Measurements from ENCODE around the gene ERG.

Gene ERG

DNA sequence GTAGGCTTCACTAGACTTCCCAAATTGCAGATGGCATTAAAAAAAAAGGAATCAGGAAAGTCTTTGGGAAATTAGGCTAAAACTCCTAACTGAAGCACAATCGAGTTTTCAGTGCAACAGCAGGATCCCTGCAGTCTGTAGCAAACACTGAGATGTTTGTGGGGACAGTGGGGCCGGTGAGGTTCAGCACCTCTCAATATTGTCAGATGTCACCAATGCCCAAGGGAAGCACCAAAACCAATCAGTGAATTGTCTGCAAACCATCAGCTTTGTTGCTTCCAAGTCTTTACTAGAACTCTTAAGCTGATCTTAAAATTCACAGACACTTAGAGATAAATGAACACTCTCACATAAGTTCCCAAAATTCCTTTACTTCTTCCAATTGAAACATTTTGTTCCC lies 2.6 kb downstream of the ERG start:
- Histone ChIP-seq H3K9ac (ENCODE audit: low read length) (no peak overlapping the region), H3K27ac (ENCODE audit: low read depth, low read length) (no peak overlapping the region), H3K27me3 (ENCODE audit: control insufficient read depth in 1 of 2, insufficient read depth in 2 of 2, low read length in 2 of 2) (no peaks in the 10 kb centered on the region), H3K4me3 (ENCODE audit: low read depth in 1 of 2, low read length in 2 of 2) (no peak overlapping the region), H3K9me3 (ENCODE audit: low read length) (no peaks in the 10 kb centered on the region), H3K36me3 (ENCODE audit: insufficient read depth, low read length) (no peaks in the 10 kb centered on the region), H3K4me1 (ENCODE audit: insufficient read depth, low read length) (no peaks in the 10 kb centered on the region)

DNA sequence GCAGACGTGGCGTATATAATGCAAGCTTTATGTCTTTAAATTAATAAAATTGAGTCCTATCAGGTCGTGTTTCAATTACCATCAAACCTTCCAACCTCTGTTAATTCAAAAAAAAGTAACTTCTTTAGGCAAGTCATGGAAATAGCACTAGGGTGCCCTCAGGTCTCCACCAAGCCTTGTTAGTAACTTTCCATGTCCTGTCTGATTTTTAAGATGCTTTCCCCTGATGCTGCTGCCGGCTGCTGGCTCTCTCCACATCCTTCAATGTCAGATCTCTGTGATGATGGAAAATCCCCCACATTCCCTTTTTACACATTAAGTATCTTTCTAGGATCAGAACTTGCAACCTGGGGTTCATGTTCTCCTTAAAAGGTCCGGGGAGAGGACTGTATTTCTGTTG lies 3.0 kb downstream of the ERG start:
- H3K9me3 ChIP-seq (ENCODE audit: low read length) = no peaks in the 10 kb centered on the region
- no peak overlapping the region for H3K4me3 ChIP-seq (ENCODE audit: low read depth in 1 of 2, low read length in 2 of 2)
- H3K9ac ChIP-seq (ENCODE audit: low read length) = no peak overlapping the region

DNA sequence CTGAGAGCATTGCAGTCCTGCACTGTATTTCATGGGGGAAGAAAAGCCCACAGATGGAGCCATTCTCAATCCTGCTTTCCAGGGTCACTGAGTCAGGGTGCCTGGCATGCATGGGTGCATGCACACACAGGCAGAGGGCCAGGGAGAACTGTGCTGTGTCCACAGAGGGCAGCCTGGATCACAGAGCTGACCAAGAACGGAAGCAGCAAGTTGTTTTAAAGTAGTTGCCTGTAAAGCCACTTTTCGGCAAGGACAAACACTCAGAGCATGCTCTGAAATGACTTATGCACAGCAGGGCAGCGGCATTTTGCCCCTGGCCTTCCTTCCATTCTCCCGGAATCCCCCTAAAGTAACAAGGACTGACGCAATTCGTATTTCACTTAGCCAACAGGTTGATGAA lies 3.6 kb downstream of the ERG start:
- H3K27me3 ChIP-seq (ENCODE audit: control insufficient read depth in 1 of 2, insufficient read depth in 2 of 2, low read length in 2 of 2) = no peaks in the 10 kb centered on the region
- H3K27ac ChIP-seq (ENCODE audit: low read depth, low read length) = no peak overlapping the region
- no peaks in the 10 kb centered on the region for H3K36me3 ChIP-seq (ENCODE audit: insufficient read depth, low read length)
- H3K9me3 ChIP-seq (ENCODE audit: low read length) = no peaks in the 10 kb centered on the region
- H3K4me3 ChIP-seq (ENCODE audit: low read depth in 1 of 2, low read length in 2 of 2) = no peak overlapping the region
- H3K9ac ChIP-seq (ENCODE audit: low read length) = no peak overlapping the region
- H3K4me1 ChIP-seq (ENCODE audit: insufficient read depth, low read length) = no peaks in the 10 kb centered on the region

More for the DNA sequence above, 3.0 kb downstream of the ERG start:
- Histone ChIP-seq H3K27ac (ENCODE audit: low read depth, low read length) (no peak overlapping the region), H3K27me3 (ENCODE audit: control insufficient read depth in 1 of 2, insufficient read depth in 2 of 2, low read length in 2 of 2) (no peaks in the 10 kb centered on the region), H3K4me1 (ENCODE audit: insufficient read depth, low read length) (no peaks in the 10 kb centered on the region), H3K36me3 (ENCODE audit: insufficient read depth, low read length) (no peaks in the 10 kb centered on the region)

DNA sequence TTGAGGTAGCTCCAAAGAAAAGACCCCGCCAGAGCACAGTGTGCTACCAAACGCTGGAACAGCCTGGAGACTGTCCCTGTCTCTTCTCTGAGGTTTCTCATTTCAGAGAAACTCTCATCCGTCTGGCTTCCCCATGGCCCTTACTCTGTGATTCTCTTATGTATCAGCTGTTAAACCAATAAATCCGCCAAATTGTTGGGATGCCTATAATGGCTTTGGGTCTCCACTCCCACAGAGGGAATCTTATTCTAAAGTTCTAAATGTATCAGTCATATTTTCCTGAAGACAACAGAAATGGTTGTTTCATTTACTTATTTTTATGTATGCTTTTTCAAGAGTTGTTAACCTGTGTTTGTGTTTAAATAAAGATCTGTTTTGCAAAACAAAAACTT lies 4.0 kb downstream of the ERG start:
- H3K9me3 ChIP-seq (ENCODE audit: low read length) = no peaks in the 10 kb centered on the region

DNA sequence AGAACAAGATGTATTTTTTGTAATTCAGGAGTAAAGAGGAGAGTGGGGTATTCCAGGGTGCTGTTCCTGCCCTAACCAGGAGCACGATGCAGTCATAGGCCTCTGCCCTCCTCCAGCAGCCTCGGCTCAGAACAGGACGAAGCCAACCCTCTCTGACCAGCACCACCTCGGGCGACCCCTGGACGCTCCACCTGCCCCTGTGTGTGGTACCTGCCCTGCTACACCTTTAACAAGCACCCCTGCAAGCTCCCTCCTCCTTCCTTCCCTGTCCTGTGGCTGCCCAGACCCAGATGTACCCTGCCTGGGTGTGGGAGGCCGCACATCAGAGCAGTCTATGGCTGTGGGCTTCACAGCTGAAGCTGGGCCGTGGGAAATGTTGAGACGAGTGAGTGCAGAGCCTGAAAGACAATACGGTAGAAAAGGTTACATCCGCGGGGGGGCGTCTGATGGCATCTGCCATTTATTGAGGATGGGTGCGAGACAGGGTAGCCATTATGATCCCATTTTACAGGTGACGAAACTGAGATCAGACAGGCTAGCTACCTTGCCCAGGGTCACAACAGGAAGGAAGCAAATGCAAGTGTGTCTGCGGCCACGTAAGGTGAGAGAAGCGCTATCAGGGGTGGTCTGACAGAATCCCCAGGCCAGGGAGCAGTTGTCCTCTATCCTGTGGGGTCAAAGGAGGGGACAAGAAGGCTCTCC lies 4.6 kb downstream of the ERG start:
- H3K27ac ChIP-seq (ENCODE audit: low read depth, low read length) = no peak overlapping the region
- H3K4me3 ChIP-seq (ENCODE audit: low read depth in 1 of 2, low read length in 2 of 2) = no peak overlapping the region
- H3K4me1 ChIP-seq (ENCODE audit: insufficient read depth, low read length) = no peaks in the 10 kb centered on the region
- H3K27me3 ChIP-seq (ENCODE audit: control insufficient read depth in 1 of 2, insufficient read depth in 2 of 2, low read length in 2 of 2) = no peaks in the 10 kb centered on the region
- H3K36me3 ChIP-seq (ENCODE audit: insufficient read depth, low read length) = no peaks in the 10 kb centered on the region
- H3K9me3 ChIP-seq (ENCODE audit: low read length) = no peaks in the 10 kb centered on the region
- H3K9ac ChIP-seq (ENCODE audit: low read length) = no peak overlapping the region

More for the DNA sequence above, 4.0 kb downstream of the ERG start:
- no peaks in the 10 kb centered on the region for H3K4me1 ChIP-seq (ENCODE audit: insufficient read depth, low read length)
- no peak overlapping the region for H3K27ac ChIP-seq (ENCODE audit: low read depth, low read length)
- no peaks in the 10 kb centered on the region for H3K27me3 ChIP-seq (ENCODE audit: control insufficient read depth in 1 of 2, insufficient read depth in 2 of 2, low read length in 2 of 2)
- H3K4me3 ChIP-seq (ENCODE audit: low read depth in 1 of 2, low read length in 2 of 2) = no peak overlapping the region
- H3K36me3 ChIP-seq (ENCODE audit: insufficient read depth, low read length) = no peaks in the 10 kb centered on the region
- H3K9ac ChIP-seq (ENCODE audit: low read length) = no peak overlapping the region

DNA sequence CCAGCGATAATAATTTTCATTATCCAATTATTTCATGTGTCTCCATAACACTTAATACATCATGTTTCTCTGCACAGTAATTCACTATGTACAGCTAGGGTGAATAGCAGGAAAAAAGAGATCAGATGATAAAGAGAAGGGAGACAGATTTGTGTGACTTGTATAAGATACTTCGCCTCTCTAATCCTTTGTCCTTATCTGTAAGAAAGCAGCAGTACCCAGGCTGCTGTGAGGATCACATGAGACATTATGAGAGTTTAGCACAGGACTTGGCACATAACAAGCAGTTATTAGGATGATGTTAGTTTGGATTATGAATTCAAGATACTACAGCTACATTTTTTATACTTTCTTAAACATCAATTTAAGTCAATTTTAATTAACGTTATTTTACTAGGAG lies 6.3 kb downstream of the ERG start:
- H3K27ac ChIP-seq (ENCODE audit: low read depth, low read length) = no peak overlapping the region

DNA sequence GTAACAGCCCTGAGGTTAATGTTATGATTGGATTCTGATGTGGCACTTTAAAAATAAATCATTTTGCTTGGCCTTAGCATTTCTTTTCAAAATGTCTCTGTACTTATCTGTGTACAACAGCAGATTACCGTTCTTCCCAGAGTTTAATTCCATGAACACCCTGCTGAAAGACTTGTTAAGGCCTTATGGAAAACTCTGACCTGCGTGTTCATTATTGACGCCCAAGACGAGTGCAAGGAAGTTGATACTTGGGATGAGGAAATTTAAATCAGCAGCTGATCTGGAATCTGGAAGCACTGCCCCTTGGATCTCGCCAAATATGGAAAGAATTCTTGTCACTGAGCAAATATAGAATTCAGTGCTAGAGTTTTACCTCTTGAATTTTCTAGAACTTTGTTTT lies 6.7 kb downstream of the ERG start:
- Histone ChIP-seq H3K4me1 (ENCODE audit: insufficient read depth, low read length) (no peaks in the 10 kb centered on the region), H3K9ac (ENCODE audit: low read length) (no peak overlapping the region), H3K9me3 (ENCODE audit: low read length) (no peaks in the 10 kb centered on the region), H3K27me3 (ENCODE audit: control insufficient read depth in 1 of 2, insufficient read depth in 2 of 2, low read length in 2 of 2) (no peaks in the 10 kb centered on the region), H3K27ac (ENCODE audit: low read depth, low read length) (no peak overlapping the region), H3K4me3 (ENCODE audit: low read depth in 1 of 2, low read length in 2 of 2) (no peak overlapping the region), H3K36me3 (ENCODE audit: insufficient read depth, low read length) (no peaks in the 10 kb centered on the region)

More for the DNA sequence above, 6.3 kb downstream of the ERG start:
- H3K4me1 ChIP-seq (ENCODE audit: insufficient read depth, low read length) = no peaks in the 10 kb centered on the region
- no peaks in the 10 kb centered on the region for H3K27me3 ChIP-seq (ENCODE audit: control insufficient read depth in 1 of 2, insufficient read depth in 2 of 2, low read length in 2 of 2)
- H3K9ac ChIP-seq (ENCODE audit: low read length) = no peak overlapping the region
- H3K36me3 ChIP-seq (ENCODE audit: insufficient read depth, low read length) = no peaks in the 10 kb centered on the region
- no peak overlapping the region for H3K4me3 ChIP-seq (ENCODE audit: low read depth in 1 of 2, low read length in 2 of 2)
- no peaks in the 10 kb centered on the region for H3K9me3 ChIP-seq (ENCODE audit: low read length)

DNA sequence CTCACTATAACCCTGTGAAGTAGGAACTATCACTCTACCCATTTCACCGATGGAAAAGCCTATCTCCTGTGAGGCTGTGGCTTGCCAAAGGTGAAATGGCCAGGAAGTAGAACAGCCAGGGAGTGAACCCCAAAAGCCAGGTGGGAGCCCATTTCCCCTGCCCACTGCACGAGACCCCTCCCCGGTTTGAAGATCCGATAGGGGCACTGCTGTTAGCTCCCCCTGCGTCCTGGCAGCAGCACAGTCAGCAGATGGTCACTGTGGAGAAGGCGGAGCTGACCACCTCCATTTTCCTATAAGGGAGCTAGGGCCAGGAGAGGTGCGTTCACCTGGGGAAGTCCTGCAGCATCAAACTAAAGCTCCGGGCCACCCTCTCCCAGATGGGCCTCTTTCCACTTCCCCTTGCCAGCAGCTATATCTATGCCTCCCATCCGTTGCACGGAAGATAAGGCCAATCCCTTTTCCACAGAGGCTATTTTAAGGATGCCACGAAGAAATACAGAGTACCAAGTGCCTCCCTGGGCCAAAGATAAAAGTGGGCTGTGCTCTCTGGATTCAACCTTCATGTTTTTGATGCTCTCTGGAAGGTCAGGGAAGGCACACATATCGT lies 7.8 kb downstream of the ERG start:
- H3K4me1 ChIP-seq (ENCODE audit: insufficient read depth, low read length) = no peaks in the 10 kb centered on the region

DNA sequence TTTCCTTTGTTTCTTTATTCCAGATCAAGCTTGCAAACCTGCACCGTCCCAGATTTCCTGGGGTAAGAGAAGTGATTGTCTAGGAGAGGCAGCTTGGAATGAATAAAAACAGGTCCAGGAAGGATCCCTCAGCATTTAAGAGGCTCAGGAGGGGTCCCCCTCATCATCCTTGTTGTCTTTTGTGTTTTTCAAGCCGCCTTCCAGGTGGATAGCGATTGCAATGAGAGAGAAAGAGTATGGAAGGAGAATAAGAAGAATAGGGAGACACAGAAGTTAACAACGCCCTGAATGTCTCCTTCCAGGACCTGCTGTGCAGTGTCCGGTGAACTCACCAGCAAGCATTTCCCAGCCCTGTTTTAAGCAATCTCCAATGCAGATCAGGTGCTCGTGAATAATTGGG lies 8.5 kb downstream of the ERG start:
- Histone ChIP-seq H3K36me3 (ENCODE audit: insufficient read depth, low read length) (no peaks in the 10 kb centered on the region), H3K9ac (ENCODE audit: low read length) (no peak overlapping the region), H3K4me1 (ENCODE audit: insufficient read depth, low read length) (no peaks in the 10 kb centered on the region), H3K9me3 (ENCODE audit: low read length) (no peaks in the 10 kb centered on the region), H3K27ac (ENCODE audit: low read depth, low read length) (no peak overlapping the region), H3K27me3 (ENCODE audit: control insufficient read depth in 1 of 2, insufficient read depth in 2 of 2, low read length in 2 of 2) (no peaks in the 10 kb centered on the region), H3K4me3 (ENCODE audit: low read depth in 1 of 2, low read length in 2 of 2) (no peak overlapping the region)

More for the DNA sequence above, 7.8 kb downstream of the ERG start:
- H3K4me3 ChIP-seq (ENCODE audit: low read depth in 1 of 2, low read length in 2 of 2) = no peak overlapping the region
- H3K27me3 ChIP-seq (ENCODE audit: control insufficient read depth in 1 of 2, insufficient read depth in 2 of 2, low read length in 2 of 2) = no peaks in the 10 kb centered on the region
- H3K27ac ChIP-seq (ENCODE audit: low read depth, low read length) = no peak overlapping the region
- H3K9me3 ChIP-seq (ENCODE audit: low read length) = no peaks in the 10 kb centered on the region
- no peaks in the 10 kb centered on the region for H3K36me3 ChIP-seq (ENCODE audit: insufficient read depth, low read length)
- no peak overlapping the region for H3K9ac ChIP-seq (ENCODE audit: low read length)

DNA sequence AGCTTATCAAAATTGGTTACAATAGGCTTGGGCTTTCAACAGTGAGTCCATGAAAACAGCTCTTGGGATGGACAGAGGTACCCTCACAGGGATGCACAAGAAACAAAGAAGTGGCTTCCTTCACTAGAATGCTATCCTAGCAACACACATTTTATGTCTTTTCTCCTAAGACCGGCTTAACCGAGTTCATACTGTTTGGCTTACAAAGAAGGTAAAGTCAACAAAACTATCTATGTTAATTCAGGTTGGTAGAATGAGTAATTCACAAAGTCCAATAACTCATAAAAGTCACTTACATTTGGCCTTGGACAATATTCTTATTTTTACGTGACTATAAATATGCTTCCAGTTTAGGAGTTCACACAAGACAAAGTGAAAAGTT lies 9.0 kb downstream of the ERG start:
- no peaks in the 10 kb centered on the region for H3K4me1 ChIP-seq (ENCODE audit: insufficient read depth, low read length)
- no peak overlapping the region for H3K4me3 ChIP-seq (ENCODE audit: low read depth in 1 of 2, low read length in 2 of 2)
- no peaks in the 10 kb centered on the region for H3K27me3 ChIP-seq (ENCODE audit: control insufficient read depth in 1 of 2, insufficient read depth in 2 of 2, low read length in 2 of 2)
- H3K9me3 ChIP-seq (ENCODE audit: low read length) = no peaks in the 10 kb centered on the region
- no peak overlapping the region for H3K9ac ChIP-seq (ENCODE audit: low read length)
- no peaks in the 10 kb centered on the region for H3K36me3 ChIP-seq (ENCODE audit: insufficient read depth, low read length)
- no peak overlapping the region for H3K27ac ChIP-seq (ENCODE audit: low read depth, low read length)

DNA sequence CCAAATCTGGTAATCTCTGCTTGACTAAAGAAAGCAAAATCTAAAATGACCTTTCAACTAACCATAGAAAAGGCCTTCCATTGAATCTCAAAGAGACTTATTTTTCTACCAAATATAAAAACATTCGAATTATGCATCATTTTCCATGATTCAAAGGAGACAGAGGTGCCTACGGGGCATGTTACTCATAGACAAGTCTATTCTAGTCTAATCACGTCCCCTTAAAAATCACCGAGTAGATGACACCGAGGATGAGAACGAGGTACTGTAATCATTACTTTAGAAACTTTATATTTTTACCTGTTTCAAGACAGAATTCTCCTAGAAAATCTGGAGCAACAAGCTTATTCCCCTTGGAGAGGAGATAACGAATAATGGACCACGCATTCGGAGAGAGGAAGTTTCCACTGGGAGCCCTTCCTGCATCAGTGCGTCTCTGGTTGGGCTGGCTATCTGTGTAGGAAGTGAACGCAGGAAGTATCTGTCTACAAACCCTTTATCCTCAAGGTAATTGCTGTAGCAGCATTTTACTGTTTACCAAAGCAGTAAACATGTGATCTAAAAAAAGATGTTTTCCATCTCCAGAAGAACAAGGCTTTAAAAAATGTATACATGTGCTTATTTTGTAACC lies 9.5 kb downstream of the ERG start:
- Histone ChIP-seq H3K9me3 (ENCODE audit: low read length) (no peaks in the 10 kb centered on the region), H3K4me1 (ENCODE audit: insufficient read depth, low read length) (no peaks in the 10 kb centered on the region), H3K27ac (ENCODE audit: low read depth, low read length) (no peak overlapping the region), H3K27me3 (ENCODE audit: control insufficient read depth in 1 of 2, insufficient read depth in 2 of 2, low read length in 2 of 2) (no peaks in the 10 kb centered on the region), H3K36me3 (ENCODE audit: insufficient read depth, low read length) (no peaks in the 10 kb centered on the region), H3K4me3 (ENCODE audit: low read depth in 1 of 2, low read length in 2 of 2) (no peak overlapping the region), H3K9ac (ENCODE audit: low read length) (no peak overlapping the region)
